ENCODE results near the gene TMEM187.

The TMEM187 gene

GRCh38 chrX:153966283-153966688 is 6.3 kb upstream of the TMEM187 start:
- peak overlapping the region; percentile 43 to 52 for H3K4me3 ChIP-seq (ENCODE audit: low read length in 2 of 2)
- H3K4me1 ChIP-seq (ENCODE audit: control insufficient read depth, insufficient read depth, low read length), result peaks cover 46% of the 10 kb centered on the region
- H3K9ac ChIP-seq (ENCODE audit: low read length in 2 of 2), result peak overlapping the region in 1 of 2 donors; percentile 21
- H3K36me3 ChIP-seq (ENCODE audit: control insufficient read depth in 2 of 2, insufficient read depth in 2 of 2, low read length in 2 of 2), result peaks cover 9% of the 10 kb centered on the region in 2 donors
- H3K27ac ChIP-seq (ENCODE audit: low read length), result peak overlapping the region; percentile 99
- peaks cover 0 to 7% of the 10 kb centered on the region in 2 donors for H3K27me3 ChIP-seq (ENCODE audit: control insufficient read depth in 1 of 2, insufficient read depth in 2 of 2, low read length in 2 of 2)
- no peaks in the 10 kb centered on the region for H3K9me3 ChIP-seq (ENCODE audit: control insufficient read depth in 2 of 2, low read length in 2 of 2)

- Histone ChIP-seq H3K36me3 (ENCODE audit: control insufficient read depth in 2 of 2, insufficient read depth in 2 of 2, low read length in 2 of 2) (peaks cover 3 to 5% of the 10 kb centered on the region in 2 donors), H3K9ac (ENCODE audit: low read length in 2 of 2) (peak overlapping the region in 1 of 2 donors; percentile 21), H3K27ac (ENCODE audit: low read length) (peak overlapping the region; percentile 99), H3K27me3 (ENCODE audit: control insufficient read depth in 1 of 2, insufficient read depth in 2 of 2, low read length in 2 of 2) (peaks cover 0 to 7% of the 10 kb centered on the region in 2 donors), H3K9me3 (ENCODE audit: control insufficient read depth in 2 of 2, low read length in 2 of 2) (no peaks in the 10 kb centered on the region), H3K4me1 (ENCODE audit: control insufficient read depth, insufficient read depth, low read length) (peaks cover 46% of the 10 kb centered on the region), H3K4me3 (ENCODE audit: low read length in 2 of 2) (peak overlapping the region in 1 of 2 donors; percentile 52)
Observed at GRCh38 chrX:153966841-153967535, 5.6 kb upstream of the TMEM187 start.

GRCh38 chrX:153967536-153968224 is 4.9 kb upstream of the TMEM187 start:
- H3K4me3 ChIP-seq (ENCODE audit: low read length in 2 of 2), result peak overlapping the region; percentile 54 to 96
- H3K9ac ChIP-seq (ENCODE audit: low read length in 2 of 2), result no peak overlapping the region
- H3K9me3 ChIP-seq (ENCODE audit: control insufficient read depth in 2 of 2, low read length in 2 of 2), result no peaks in the 10 kb centered on the region
- H3K27ac ChIP-seq (ENCODE audit: low read length), result peak overlapping the region; percentile 99
- peaks cover 2 to 3% of the 10 kb centered on the region in 2 donors for H3K36me3 ChIP-seq (ENCODE audit: control insufficient read depth in 2 of 2, insufficient read depth in 2 of 2, low read length in 2 of 2)
- H3K4me1 ChIP-seq (ENCODE audit: control insufficient read depth, insufficient read depth, low read length), result peaks cover 46% of the 10 kb centered on the region
- peaks cover 0 to 6% of the 10 kb centered on the region in 2 donors for H3K27me3 ChIP-seq (ENCODE audit: control insufficient read depth in 1 of 2, insufficient read depth in 2 of 2, low read length in 2 of 2)

- H3K27ac ChIP-seq (ENCODE audit: low read length), result peak overlapping the region; percentile 99
- no peaks in the 10 kb centered on the region for H3K36me3 ChIP-seq (ENCODE audit: control insufficient read depth in 2 of 2, insufficient read depth in 2 of 2, low read length in 2 of 2)
- H3K4me1 ChIP-seq (ENCODE audit: control insufficient read depth, insufficient read depth, low read length), result peaks cover 48% of the 10 kb centered on the region
- no peaks in the 10 kb centered on the region for H3K9me3 ChIP-seq (ENCODE audit: control insufficient read depth in 2 of 2, low read length in 2 of 2)
- H3K27me3 ChIP-seq (ENCODE audit: control insufficient read depth in 1 of 2, insufficient read depth in 2 of 2, low read length in 2 of 2), result peaks cover 0 to 6% of the 10 kb centered on the region in 2 donors
- peak overlapping the region; percentile 54 to 96 for H3K4me3 ChIP-seq (ENCODE audit: low read length in 2 of 2)
- H3K9ac ChIP-seq (ENCODE audit: low read length in 2 of 2), result peak overlapping the region in 1 of 2 donors; percentile 33
Observed at GRCh38 chrX:153968255-153968654, 4.3 kb upstream of the TMEM187 start.

- peak overlapping the region; percentile 99 for H3K27ac ChIP-seq (ENCODE audit: low read length)
- H3K9me3 ChIP-seq (ENCODE audit: control insufficient read depth in 2 of 2, low read length in 2 of 2), result no peaks in the 10 kb centered on the region
- H3K9ac ChIP-seq (ENCODE audit: low read length in 2 of 2), result peak overlapping the region; percentile 33 to 62
- H3K4me1 ChIP-seq (ENCODE audit: control insufficient read depth, insufficient read depth, low read length), result peaks cover 50% of the 10 kb centered on the region
- peak overlapping the region; percentile 54 to 96 for H3K4me3 ChIP-seq (ENCODE audit: low read length in 2 of 2)
- no peaks in the 10 kb centered on the region for H3K36me3 ChIP-seq (ENCODE audit: control insufficient read depth in 2 of 2, insufficient read depth in 2 of 2, low read length in 2 of 2)
- peaks cover 0 to 6% of the 10 kb centered on the region in 2 donors for H3K27me3 ChIP-seq (ENCODE audit: control insufficient read depth in 1 of 2, insufficient read depth in 2 of 2, low read length in 2 of 2)
Observed at GRCh38 chrX:153968754-153969124, 3.8 kb upstream of the TMEM187 start.

GRCh38 chrX:153969125-153969903 is 3.2 kb upstream of the TMEM187 start:
- Histone ChIP-seq H3K9me3 (ENCODE audit: control insufficient read depth in 2 of 2, low read length in 2 of 2) (no peaks in the 10 kb centered on the region), H3K36me3 (ENCODE audit: control insufficient read depth in 2 of 2, insufficient read depth in 2 of 2, low read length in 2 of 2) (no peaks in the 10 kb centered on the region), H3K4me3 (ENCODE audit: low read length in 2 of 2) (peak overlapping the region; percentile 54 to 96), H3K27ac (ENCODE audit: low read length) (peak overlapping the region; percentile 99), H3K4me1 (ENCODE audit: control insufficient read depth, insufficient read depth, low read length) (peaks cover 56% of the 10 kb centered on the region), H3K27me3 (ENCODE audit: control insufficient read depth in 1 of 2, insufficient read depth in 2 of 2, low read length in 2 of 2) (peaks cover 0 to 6% of the 10 kb centered on the region in 2 donors), H3K9ac (ENCODE audit: low read length in 2 of 2) (peak overlapping the region; percentile 61 to 62)

GRCh38 chrX:153969904-153970356 is 2.6 kb upstream of the TMEM187 start:
- Histone ChIP-seq H3K9ac (ENCODE audit: low read length in 2 of 2) (peak overlapping the region; percentile 61 to 62), H3K9me3 (ENCODE audit: control insufficient read depth in 2 of 2, low read length in 2 of 2) (no peaks in the 10 kb centered on the region), H3K27ac (ENCODE audit: low read length) (peak overlapping the region; percentile 99), H3K4me1 (ENCODE audit: control insufficient read depth, insufficient read depth, low read length) (peaks cover 62% of the 10 kb centered on the region), H3K27me3 (ENCODE audit: control insufficient read depth in 1 of 2, insufficient read depth in 2 of 2, low read length in 2 of 2) (peaks cover 0 to 7% of the 10 kb centered on the region in 2 donors), H3K36me3 (ENCODE audit: control insufficient read depth in 2 of 2, insufficient read depth in 2 of 2, low read length in 2 of 2) (no peaks in the 10 kb centered on the region), H3K4me3 (ENCODE audit: low read length in 2 of 2) (peak overlapping the region; percentile 54 to 96)

GRCh38 chrX:153970357-153971123 is 2.0 kb upstream of the TMEM187 start:
- Histone ChIP-seq H3K4me1 (ENCODE audit: control insufficient read depth, insufficient read depth, low read length) (peaks cover 59% of the 10 kb centered on the region), H3K9me3 (ENCODE audit: control insufficient read depth in 2 of 2, low read length in 2 of 2) (no peaks in the 10 kb centered on the region), H3K9ac (ENCODE audit: low read length in 2 of 2) (peak overlapping the region; percentile 80 to 96), H3K27ac (ENCODE audit: low read length) (peak overlapping the region; percentile 99), H3K36me3 (ENCODE audit: control insufficient read depth in 2 of 2, insufficient read depth in 2 of 2, low read length in 2 of 2) (no peaks in the 10 kb centered on the region), H3K27me3 (ENCODE audit: control insufficient read depth in 1 of 2, insufficient read depth in 2 of 2, low read length in 2 of 2) (peaks cover 0 to 7% of the 10 kb centered on the region in 2 donors), H3K4me3 (ENCODE audit: low read length in 2 of 2) (peak overlapping the region; percentile 70 to 96)

GRCh38 chrX:153971124-153971449 is 1.5 kb upstream of the TMEM187 start:
- H3K4me1 ChIP-seq (ENCODE audit: control insufficient read depth, insufficient read depth, low read length), result peaks cover 53% of the 10 kb centered on the region
- peak overlapping the region; percentile 99 for H3K27ac ChIP-seq (ENCODE audit: low read length)
- H3K9ac ChIP-seq (ENCODE audit: low read length in 2 of 2), result peak overlapping the region; percentile 96 to 97
- peak overlapping the region; percentile 70 to 96 for H3K4me3 ChIP-seq (ENCODE audit: low read length in 2 of 2)
- no peaks in the 10 kb centered on the region for H3K36me3 ChIP-seq (ENCODE audit: control insufficient read depth in 2 of 2, insufficient read depth in 2 of 2, low read length in 2 of 2)
- H3K27me3 ChIP-seq (ENCODE audit: control insufficient read depth in 1 of 2, insufficient read depth in 2 of 2, low read length in 2 of 2), result peaks cover 0 to 7% of the 10 kb centered on the region in 2 donors
- no peaks in the 10 kb centered on the region for H3K9me3 ChIP-seq (ENCODE audit: control insufficient read depth in 2 of 2, low read length in 2 of 2)

Measured in stomach smooth muscle (tissue), 2 donors.